ENCODE results near the gene AMN.

AMN gene

DNA sequence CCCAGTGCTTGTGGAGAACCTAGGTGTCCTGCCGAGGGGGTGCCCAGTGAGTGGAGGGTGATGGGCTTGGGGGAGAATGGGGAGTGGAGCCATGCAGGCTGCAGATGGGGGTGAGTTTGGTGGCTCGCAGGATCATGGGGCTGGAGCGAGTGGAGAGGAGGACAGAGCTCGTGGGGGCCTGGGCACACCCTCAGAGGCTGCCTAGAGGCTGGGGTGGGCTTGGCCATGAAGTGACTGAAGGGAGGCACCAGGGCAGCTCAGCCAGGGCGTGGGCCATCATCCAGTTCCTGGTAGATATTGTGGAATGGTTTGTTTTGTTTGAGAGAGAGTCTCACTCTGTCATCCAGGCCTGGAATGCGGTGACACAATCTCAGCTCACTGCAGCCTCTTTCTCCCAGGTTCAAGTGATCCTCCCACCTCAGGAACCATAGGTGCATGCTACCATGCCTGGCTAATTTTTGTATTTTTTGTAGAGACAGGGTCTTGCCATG lies 43.4 kb upstream of the AMN start:
- DNase-seq, result no peak
- no peak for TF ChIP-seq CTCF (IDR thresholded peaks at IDR 0.05)
- no peak overlapping the region for H3K4me3 ChIP-seq
- H3K36me3 ChIP-seq, result peaks cover 12 to 15% (median 14%) of the 10 kb centered on the region in 3 donors
- peaks cover 0 to 8% (median 2%) of the 10 kb centered on the region in 4 donors for H3K4me1 ChIP-seq
- no peak overlapping the region for H3K27ac ChIP-seq
- H3K27me3 ChIP-seq, result no peaks in the 10 kb centered on the region
- no peaks in the 10 kb centered on the region for H3K9me3 ChIP-seq
- intact Hi-C loops (cut with DNase I; ENCODE audit: low total_unique reads), result no loop called here

DNA sequence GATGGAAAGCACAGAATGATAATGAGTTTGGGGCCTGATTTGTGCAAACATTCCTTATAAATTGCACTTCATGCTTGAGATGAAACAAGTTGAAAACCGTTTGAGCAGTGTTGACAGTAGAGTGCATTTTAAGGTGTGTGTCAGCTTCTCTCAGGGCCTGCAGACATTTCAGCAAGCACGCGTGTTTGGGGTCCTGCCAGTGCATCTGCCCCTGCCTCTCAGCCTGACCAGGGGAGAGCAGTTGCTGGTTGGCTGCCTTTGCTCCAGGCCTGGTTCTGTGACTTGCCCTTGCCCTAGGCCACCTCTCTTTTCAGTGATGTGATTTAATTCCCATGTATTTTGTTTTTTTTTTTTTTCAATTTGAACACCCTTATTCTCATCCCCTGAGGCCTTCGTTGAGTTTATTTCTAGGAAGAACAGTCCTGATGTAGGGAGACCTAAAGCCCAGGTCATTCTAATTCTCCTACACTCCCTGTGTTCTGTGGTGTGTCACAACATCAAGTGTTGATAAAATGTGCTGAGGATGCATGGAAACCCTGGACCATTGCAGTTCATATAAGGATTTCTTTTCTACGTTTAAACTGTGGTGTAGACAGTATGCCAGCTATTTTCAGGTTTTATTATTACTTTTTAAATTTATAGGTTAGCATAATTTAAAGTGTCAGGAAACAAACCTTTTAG lies 40.1 kb upstream of the AMN start:
- no peak overlapping the region for H3K4me3 ChIP-seq
- no peak overlapping the region for H3K27ac ChIP-seq
- H3K36me3 ChIP-seq, result peaks cover 3 to 32% (median 3%) of the 10 kb centered on the region in 3 donors
- DNase-seq, result no peak
- H3K9me3 ChIP-seq, result no peaks in the 10 kb centered on the region
- no peaks in the 10 kb centered on the region for H3K27me3 ChIP-seq
- H3K4me1 ChIP-seq, result peaks cover 0 to 4% (median 0%) of the 10 kb centered on the region in 4 donors
- intact Hi-C loops (cut with DNase I; ENCODE audit: low total_unique reads), result no loop called here
- no peak for TF ChIP-seq CTCF (IDR thresholded peaks at IDR 0.05)

DNA sequence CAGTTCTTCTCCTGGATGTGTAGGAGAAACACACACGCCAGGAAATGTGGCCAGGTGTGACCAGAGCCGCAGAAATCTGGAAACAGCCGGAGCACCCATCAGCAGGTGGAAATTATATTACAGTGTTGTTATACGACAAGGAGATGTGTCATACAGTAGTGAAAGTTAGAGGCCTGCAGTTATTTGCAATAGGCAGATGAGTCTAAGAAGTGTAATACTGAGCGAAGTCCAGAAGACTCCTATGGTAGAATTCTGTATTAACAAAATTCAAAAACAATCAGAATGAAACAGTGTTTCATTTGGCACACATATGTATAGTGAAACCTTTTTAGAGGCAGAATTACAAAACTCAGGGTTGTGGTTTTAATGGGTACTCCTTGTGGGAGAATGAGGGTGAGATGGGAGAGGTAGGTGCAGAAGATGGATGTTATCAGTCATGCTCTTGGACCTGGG lies 39.3 kb upstream of the AMN start:
- Histone ChIP-seq H3K4me3 (no peak overlapping the region), H3K36me3 (peaks cover 0 to 34% (median 3%) of the 10 kb centered on the region in 3 donors), H3K27ac (no peak overlapping the region), H3K27me3 (no peaks in the 10 kb centered on the region), H3K4me1 (peaks cover 0 to 4% (median 0%) of the 10 kb centered on the region in 4 donors), H3K9me3 (no peaks in the 10 kb centered on the region)
- no peak for DNase-seq
- no peak for TF ChIP-seq CTCF (IDR thresholded peaks at IDR 0.05)
- intact Hi-C loops (cut with DNase I; ENCODE audit: low total_unique reads), result no loop called here

GRCh38 chr14:102883554-102883953 lies 38.9 kb upstream of the AMN start:
- no peak for TF ChIP-seq CTCF (IDR thresholded peaks at IDR 0.05)
- peaks cover 0 to 37% (median 3%) of the 10 kb centered on the region in 3 donors for H3K36me3 ChIP-seq
- no peaks in the 10 kb centered on the region for H3K27me3 ChIP-seq
- no peak overlapping the region for H3K4me3 ChIP-seq
- intact Hi-C loops (cut with DNase I; ENCODE audit: low total_unique reads), result no loop called here
- no peaks in the 10 kb centered on the region for H3K9me3 ChIP-seq
- H3K27ac ChIP-seq, result no peak overlapping the region
- peaks cover 0 to 4% (median 0%) of the 10 kb centered on the region in 4 donors for H3K4me1 ChIP-seq
- no peak for DNase-seq

DNA sequence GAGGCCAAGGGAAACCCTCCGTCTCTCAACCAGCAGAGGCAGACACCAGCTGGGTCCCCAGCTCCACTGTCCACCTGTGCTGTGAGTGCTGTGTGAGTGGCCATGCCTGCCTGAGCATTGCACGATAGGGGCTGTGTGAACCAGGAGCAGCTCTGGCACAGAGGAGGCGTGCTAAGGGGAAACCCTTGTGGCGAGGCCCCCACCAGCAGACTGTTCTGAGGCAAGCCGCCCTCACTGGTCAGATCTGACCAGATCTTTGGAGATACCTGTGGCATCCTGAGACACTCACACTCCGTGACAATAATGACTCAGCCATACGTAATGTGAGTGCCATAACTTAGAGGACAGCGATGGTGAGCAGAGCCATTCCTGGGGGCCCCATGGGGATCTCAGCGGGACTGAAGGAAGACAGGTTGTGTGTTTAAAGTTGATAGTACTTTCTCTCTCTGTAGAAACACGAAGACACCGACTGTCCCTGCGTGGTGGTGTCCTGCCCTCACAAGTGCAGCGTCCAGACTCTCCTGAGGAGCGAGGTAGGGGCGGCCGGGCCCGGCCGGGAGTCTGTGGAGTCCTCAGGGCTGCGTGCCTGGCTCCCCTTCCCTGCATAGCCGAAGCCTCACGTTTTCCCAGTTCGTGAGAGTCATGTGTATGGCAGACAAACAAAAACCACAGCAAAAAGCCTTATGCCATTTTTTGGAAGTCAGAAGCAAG lies 36.6 kb upstream of the AMN start:
- H3K36me3 ChIP-seq, result peaks cover 0 to 48% (median 7%) of the 10 kb centered on the region in 3 donors
- intact Hi-C loops (cut with DNase I; ENCODE audit: low total_unique reads), result no loop called here
- no peaks in the 10 kb centered on the region for H3K4me1 ChIP-seq
- no peaks in the 10 kb centered on the region for H3K9me3 ChIP-seq
- no peaks in the 10 kb centered on the region for H3K27me3 ChIP-seq
- H3K4me3 ChIP-seq, result no peak overlapping the region
- no peak for TF ChIP-seq CTCF (IDR thresholded peaks at IDR 0.05)
- no peak for DNase-seq
- no peak overlapping the region for H3K27ac ChIP-seq

All from tibial artery (tissue), 4 donors.